PC-3 (cell line): Measurements from ENCODE around the gene CTNNAL1.

ENCODE experiments used
- EZH2 ChIP-seq: fragments of 300-600 bp; sonication (generic); IDR thresholded peaks from one replicate; pipeline ENCODE4 v1.6.1; 2017; ENCODE audit warnings: antibody characterized with exemption, mild to moderate bottlenecking, low read length; ENCODE audit not compliant: unreplicated experiment
- EZH2phosphoT487 ChIP-seq: fragments of 300-600 bp; sonication (generic); IDR thresholded peaks from 2 replicates; pipeline ENCODE4 v1.6.1; 2018; ENCODE audit warnings: mild to moderate bottlenecking, antibody characterized with exemption, low read length, borderline replicate concordance
- TF ChIP-seq, protein P1 (sequence below): fragments of 300-600 bp; sonication (generic); conservative IDR thresholded peaks from 2 replicates; pipeline ENCODE4 v1.5.1; 2017; ENCODE audit warnings: antibody characterized with exemption, low read depth, mild to moderate bottlenecking, low read length

DNA sequence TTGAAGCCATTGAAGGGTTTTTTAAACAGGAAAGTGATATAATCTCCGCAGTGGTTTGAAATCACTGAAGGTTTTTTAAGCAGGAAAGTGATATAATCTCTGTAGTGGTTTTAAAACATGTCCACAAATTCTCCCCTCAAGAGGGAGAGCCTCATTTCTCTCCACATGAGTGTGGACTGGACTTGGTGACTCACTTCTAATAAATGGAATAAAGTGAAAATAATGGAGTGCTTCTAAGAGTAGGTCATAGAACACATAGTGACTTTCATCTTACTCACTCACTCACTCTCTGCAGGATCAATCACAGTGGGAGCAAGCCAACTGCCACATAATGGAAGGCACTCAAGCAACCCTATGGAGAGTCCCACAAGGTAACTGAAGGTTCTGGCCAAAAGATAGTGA lies 12.0 kb downstream of the CTNNAL1 start:
- TF ChIP-seq, protein P1, sequence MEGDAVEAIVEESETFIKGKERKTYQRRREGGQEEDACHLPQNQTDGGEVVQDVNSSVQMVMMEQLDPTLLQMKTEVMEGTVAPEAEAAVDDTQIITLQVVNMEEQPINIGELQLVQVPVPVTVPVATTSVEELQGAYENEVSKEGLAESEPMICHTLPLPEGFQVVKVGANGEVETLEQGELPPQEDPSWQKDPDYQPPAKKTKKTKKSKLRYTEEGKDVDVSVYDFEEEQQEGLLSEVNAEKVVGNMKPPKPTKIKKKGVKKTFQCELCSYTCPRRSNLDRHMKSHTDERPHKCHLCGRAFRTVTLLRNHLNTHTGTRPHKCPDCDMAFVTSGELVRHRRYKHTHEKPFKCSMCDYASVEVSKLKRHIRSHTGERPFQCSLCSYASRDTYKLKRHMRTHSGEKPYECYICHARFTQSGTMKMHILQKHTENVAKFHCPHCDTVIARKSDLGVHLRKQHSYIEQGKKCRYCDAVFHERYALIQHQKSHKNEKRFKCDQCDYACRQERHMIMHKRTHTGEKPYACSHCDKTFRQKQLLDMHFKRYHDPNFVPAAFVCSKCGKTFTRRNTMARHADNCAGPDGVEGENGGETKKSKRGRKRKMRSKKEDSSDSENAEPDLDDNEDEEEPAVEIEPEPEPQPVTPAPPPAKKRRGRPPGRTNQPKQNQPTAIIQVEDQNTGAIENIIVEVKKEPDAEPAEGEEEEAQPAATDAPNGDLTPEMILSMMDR, result no peak
- TF ChIP-seq EZH2 (no peak), EZH2phosphoT487 (no peak)
